GM10266 (cell line): ENCODE data around the gene ANO10.
"Not testable (repeated sequence)": the region's sequence is repeated elsewhere in the genome, so short reads cannot be mapped to it uniquely, and the experiment has no call there.

Experiments used
- DNase-seq: peaks from one replicate; pipeline ENCODE4 v3.0.0; 2012; ENCODE audit errors: extremely low spot score
- TF ChIP-seq, protein P1 (sequence below): IDR thresholded peaks from 2 replicates; pipeline ENCODE4 v1.5.1; 2012; ENCODE audit warnings: mild to moderate bottlenecking, low read depth; ENCODE audit not compliant: control insufficient read depth, insufficient read depth; ENCODE audit errors: missing control alignments

Gene ANO10

GRCh38 chr3:43496740-43497375 lies 125.0 kb downstream of the ANO10 start:
- TF ChIP-seq, protein P1, sequence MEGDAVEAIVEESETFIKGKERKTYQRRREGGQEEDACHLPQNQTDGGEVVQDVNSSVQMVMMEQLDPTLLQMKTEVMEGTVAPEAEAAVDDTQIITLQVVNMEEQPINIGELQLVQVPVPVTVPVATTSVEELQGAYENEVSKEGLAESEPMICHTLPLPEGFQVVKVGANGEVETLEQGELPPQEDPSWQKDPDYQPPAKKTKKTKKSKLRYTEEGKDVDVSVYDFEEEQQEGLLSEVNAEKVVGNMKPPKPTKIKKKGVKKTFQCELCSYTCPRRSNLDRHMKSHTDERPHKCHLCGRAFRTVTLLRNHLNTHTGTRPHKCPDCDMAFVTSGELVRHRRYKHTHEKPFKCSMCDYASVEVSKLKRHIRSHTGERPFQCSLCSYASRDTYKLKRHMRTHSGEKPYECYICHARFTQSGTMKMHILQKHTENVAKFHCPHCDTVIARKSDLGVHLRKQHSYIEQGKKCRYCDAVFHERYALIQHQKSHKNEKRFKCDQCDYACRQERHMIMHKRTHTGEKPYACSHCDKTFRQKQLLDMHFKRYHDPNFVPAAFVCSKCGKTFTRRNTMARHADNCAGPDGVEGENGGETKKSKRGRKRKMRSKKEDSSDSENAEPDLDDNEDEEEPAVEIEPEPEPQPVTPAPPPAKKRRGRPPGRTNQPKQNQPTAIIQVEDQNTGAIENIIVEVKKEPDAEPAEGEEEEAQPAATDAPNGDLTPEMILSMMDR = no peak
- no peak for DNase-seq

GRCh38 chr3:43492932-43493331 lies 128.9 kb downstream of the ANO10 start:
- not testable (repeated sequence) for DNase-seq

- DNase-seq = not testable (repeated sequence)
These were observed 130.0 kb downstream of the ANO10 start for GRCh38 chr3:43491807-43492206.

- no peak for DNase-seq
- TF ChIP-seq, protein P1 = no peak
These were observed 131.1 kb downstream of the ANO10 start for GRCh38 chr3:43490640-43491185.

DNA sequence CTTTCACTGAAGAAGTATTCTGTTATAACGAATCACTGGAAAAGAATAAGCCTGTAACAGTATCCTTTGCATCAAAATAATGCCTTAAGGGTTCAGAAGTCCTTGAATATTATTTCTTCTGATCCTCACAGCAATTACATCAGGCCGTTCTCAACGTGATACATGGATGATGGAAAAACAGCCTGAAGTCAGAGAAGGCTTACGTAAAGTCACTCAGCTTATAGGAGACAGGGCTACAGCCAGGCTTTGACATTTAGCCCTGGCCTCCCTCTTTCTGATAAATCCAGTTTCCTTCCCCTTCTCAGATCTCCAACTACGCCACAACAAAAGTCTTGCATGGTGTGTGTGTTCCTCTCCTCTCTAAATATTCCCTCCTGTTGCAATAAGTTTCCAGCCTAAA lies 131.9 kb downstream of the ANO10 start:
- TF ChIP-seq, protein P1 = no peak
- no peak for DNase-seq

DNA sequence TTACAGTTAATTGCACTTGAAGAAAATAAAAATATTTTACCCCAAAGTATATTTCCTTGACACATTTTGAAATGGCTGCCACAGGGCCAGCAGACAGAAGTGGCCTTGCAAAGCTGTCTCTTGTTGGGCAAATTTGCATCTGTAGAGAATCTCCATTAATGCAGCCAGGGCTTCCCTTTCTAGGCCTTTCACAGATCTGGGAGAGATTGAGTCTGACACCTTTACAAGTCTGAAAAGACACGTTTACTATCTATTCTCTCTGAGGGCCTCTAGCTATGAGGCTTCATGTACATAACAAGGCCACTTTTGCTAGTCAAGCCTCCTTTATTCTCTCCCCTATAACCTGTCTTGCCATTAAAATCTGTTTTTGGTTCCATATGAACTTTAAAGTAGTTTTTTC lies 135.9 kb downstream of the ANO10 start:
- DNase-seq = no peak
- TF ChIP-seq, protein P1 = no peak

- DNase-seq = no peak
- TF ChIP-seq, protein P1 = no peak
These were observed 136.8 kb downstream of the ANO10 start for GRCh38 chr3:43484926-43485488.

DNA sequence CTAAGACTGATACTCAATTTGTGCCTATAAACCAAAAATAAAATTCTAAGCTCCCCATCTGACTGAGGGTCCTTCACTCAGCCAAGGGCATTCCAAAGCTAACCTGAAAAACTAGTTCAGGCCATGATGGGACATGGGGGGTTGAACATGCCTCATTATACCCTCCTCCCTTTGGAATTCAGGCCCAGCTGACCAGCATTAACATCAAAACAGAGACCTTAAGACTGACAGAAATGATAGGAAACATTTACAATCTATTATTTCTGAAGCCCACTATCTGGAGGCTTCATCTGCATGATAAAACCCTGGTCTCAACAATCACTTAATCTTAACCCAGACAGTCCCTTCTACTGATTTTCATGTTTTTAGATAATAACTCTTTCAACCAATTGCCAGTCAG lies 140.4 kb downstream of the ANO10 start:
- DNase-seq = no peak
- TF ChIP-seq, protein P1 = no peak

DNA sequence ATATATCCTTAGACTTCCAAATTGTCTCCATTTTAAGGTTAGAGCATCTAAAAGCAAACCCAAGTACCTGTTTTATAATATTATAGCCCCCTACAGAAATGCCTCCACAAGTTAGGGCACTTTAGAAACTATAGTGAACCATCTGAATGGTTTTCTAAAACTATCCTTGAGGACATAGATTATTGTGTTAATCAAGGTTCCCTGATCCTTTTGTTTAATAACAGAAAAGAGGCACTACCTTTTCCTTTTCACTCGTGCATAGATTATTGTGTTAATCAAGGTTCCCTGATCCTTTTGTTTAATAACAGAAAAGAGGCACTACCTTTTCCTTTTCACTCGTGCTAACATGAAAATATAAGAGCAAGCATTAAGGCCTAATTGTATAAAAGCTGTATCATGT lies 143.0 kb downstream of the ANO10 start:
- not testable (repeated sequence) for DNase-seq
